Thymus (tissue), 11 donors: ENCODE data around the gene TMEM178A. TPM values are rescaled to one million over a fixed set of nuclear protein-coding genes. Genes with fewer than 3 reads are reported as not detected.

ENCODE experiments used
- DNase-seq, 9 donors: peaks; one replicate each; pipeline ENCODE4 v3.0.0-alpha.2; 2013; ENCODE audit warnings: low spot score in 9 of 9, low read depth in 6 of 9, missing footprints in 1 of 9
- H3K27ac ChIP-seq, 2 donors: one replicate each; pipeline ENCODE4 v1.5.1; 2013; ENCODE audit warnings: control low read depth in 1 of 2, low read depth in 1 of 2, low read length in 1 of 2, mild to moderate bottlenecking in 1 of 2, moderate library complexity in 1 of 2
- H3K27me3 ChIP-seq, 2 donors: one replicate each; pipeline ENCODE4 v1.5.1; 2013; ENCODE audit warnings: low read length in 1 of 2; ENCODE audit not compliant: control insufficient read depth in 2 of 2, insufficient read depth in 1 of 2
- H3K36me3 ChIP-seq, 2 donors: one replicate each; pipeline ENCODE4 v1.5.1; 2013; ENCODE audit warnings: low read length in 1 of 2, mild to moderate bottlenecking in 1 of 2, moderate library complexity in 1 of 2; ENCODE audit not compliant: control insufficient read depth in 2 of 2, insufficient read depth in 2 of 2
- H3K4me1 ChIP-seq, 2 donors: one replicate each; pipeline ENCODE4 v1.5.1; 2013; ENCODE audit warnings: low read length in 2 of 2; ENCODE audit not compliant: control insufficient read depth in 2 of 2, insufficient read depth in 2 of 2
- H3K4me3 ChIP-seq, 2 donors: one replicate each; pipeline ENCODE4 v1.5.1; 2013; ENCODE audit warnings: low read length in 2 of 2, control low read depth in 1 of 2, mild to moderate bottlenecking in 1 of 2
- H3K9me3 ChIP-seq, 2 donors: one replicate each; pipeline ENCODE4 v1.5.1; 2013; ENCODE audit warnings: low read length in 1 of 2, mild to moderate bottlenecking in 1 of 2; ENCODE audit not compliant: control insufficient read depth in 2 of 2, insufficient read depth in 1 of 2
- WGBS: extraction: QIAGEN DNeasy Blood & Tissue Kit; methylation state at CpG from one replicate; pipeline ENCODE4 v1.1.7; 2013; 5-methylcytosine and 5-hydroxymethylcytosine counted together
- polyA plus RNA-seq: library from polyadenylated mRNA; stranded (reverse); fragments of 200-250 nt; gene quantifications from one replicate; pipeline ENCODE4 v1.2.3, GENCODE V29; 2013
- total RNA-seq: library from RNA; stranded (reverse); fragments of 120-200 nt; gene quantifications from one replicate; pipeline ENCODE4 v1.2.4, GENCODE V29; 2013
- donor health status: healthy.

Gene TMEM178A
- total and polyA plus RNA-seq, 2 donors, result 0.66 to 5.5 TPM

DNA sequence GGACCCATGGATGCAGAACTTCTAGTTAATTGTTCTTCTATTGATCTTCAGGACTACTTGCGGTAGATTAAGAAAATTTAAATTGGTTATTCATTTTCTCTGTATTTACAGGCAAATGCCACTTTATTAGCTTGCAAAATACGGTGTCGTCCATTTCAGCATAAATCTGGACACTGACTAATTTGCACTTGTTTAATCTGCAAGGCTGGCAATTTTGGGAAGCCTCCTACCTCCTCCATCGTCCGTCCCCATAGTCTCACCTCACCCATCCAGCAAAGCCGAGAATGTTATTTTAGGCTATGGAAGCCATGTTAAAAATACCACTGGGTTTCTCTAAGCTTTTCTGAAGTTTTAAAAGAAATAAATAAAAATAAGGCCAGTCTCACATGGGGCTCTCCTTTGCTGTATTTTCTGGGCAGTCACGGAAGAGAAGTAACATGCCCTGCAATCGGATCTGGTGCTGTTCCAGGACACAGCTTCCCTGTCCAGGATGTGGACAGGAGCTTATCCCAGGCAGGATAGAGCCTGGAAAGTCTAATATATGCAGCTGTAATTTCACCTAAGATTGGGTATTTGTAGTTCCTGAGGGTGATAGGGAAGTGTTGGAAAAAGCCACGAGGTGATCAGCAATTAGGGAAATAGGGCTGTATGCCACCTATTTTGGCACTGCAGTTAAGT lies 17.4 kb downstream of the TMEM178A start:
- H3K27me3 ChIP-seq, result no peaks in the 10 kb centered on the region
- H3K27ac ChIP-seq, result no peak overlapping the region
- H3K9me3 ChIP-seq, result no peaks in the 10 kb centered on the region
- H3K4me3 ChIP-seq, result no peak overlapping the region
- no peaks in the 10 kb centered on the region for H3K36me3 ChIP-seq
- no peaks in the 10 kb centered on the region for H3K4me1 ChIP-seq
- 95% methylated on average over 9 of the region's 9 CpGs for WGBS
- no peak for DNase-seq

DNA sequence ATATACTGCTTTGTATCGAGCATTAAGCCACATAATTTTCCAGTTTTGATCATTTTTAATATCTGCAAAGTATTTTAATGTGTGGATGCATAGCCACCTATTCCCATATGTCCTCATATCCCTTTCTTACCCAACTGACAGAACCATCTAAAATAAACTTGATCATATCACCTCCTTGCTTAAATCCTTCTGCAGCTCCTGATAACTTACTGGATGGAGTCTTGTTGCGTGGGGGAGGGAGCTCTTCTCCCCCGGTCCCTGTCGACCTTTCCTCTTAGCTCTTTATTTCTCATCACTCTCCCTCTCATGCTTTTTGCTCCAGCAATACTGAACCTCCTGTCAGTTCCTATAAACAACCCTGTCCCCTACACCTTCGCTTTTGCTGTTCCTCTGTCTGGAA lies 18.7 kb downstream of the TMEM178A start:
- H3K36me3 ChIP-seq, result no peaks in the 10 kb centered on the region
- WGBS, result 98% methylated on average over 5 of the region's 5 CpGs
- H3K4me3 ChIP-seq, result no peak overlapping the region
- no peaks in the 10 kb centered on the region for H3K4me1 ChIP-seq
- H3K27me3 ChIP-seq, result no peaks in the 10 kb centered on the region
- no peak overlapping the region for H3K27ac ChIP-seq
- no peak for DNase-seq
- no peaks in the 10 kb centered on the region for H3K9me3 ChIP-seq

DNA sequence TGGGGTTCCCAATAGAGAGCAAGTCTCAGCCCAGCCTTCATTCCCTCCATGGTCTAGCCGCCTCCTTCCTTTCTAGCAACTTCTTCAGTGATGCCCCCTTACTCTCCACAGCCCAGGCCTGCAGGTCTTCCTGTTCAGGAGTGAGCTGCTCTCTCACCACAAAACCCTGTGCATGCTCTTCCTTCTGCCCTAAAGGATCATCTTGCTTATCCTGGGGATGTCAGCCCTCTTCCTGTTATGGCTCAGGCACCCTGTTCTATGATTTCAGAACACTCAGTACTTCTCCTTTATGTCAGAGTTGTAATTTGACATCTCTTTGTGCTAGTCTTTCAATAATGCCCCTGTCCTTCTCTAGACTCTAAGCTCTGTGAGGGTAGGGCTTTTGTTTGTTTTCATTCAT lies 19.4 kb downstream of the TMEM178A start:
- H3K4me1 ChIP-seq, result no peaks in the 10 kb centered on the region
- no peak overlapping the region for H3K27ac ChIP-seq
- no peaks in the 10 kb centered on the region for H3K36me3 ChIP-seq
- no peak overlapping the region for H3K4me3 ChIP-seq
- no peaks in the 10 kb centered on the region for H3K27me3 ChIP-seq
- DNase-seq, result no peak
- 95% methylated on average over 1 of the region's 1 CpG for WGBS
- H3K9me3 ChIP-seq, result no peaks in the 10 kb centered on the region

DNA sequence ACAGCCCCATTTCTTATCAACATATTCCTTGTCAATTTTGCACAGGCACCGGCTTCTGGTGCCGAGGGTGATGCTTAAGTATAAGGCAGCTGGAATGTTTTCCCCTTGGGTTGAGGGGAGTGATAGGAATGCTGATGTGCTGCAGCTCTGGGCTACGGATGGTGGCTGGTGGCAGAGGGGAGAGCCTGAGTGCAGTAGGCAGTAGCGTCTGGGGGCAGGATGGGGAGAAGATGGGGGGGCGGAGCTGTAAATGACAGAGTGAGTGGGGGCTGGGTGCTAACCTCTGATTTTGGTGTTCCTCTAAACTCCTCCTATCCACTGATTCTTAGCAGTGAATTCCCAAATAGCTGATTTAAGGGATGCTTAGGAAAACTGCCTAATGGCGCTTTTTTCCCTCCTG lies 20.7 kb downstream of the TMEM178A start:
- Histone ChIP-seq H3K36me3 (no peaks in the 10 kb centered on the region), H3K4me1 (no peaks in the 10 kb centered on the region), H3K27ac (no peak overlapping the region), H3K9me3 (no peaks in the 10 kb centered on the region), H3K4me3 (no peak overlapping the region), H3K27me3 (no peaks in the 10 kb centered on the region)
- WGBS, result 97% methylated on average over 6 of the region's 6 CpGs
- no peak for DNase-seq

DNA sequence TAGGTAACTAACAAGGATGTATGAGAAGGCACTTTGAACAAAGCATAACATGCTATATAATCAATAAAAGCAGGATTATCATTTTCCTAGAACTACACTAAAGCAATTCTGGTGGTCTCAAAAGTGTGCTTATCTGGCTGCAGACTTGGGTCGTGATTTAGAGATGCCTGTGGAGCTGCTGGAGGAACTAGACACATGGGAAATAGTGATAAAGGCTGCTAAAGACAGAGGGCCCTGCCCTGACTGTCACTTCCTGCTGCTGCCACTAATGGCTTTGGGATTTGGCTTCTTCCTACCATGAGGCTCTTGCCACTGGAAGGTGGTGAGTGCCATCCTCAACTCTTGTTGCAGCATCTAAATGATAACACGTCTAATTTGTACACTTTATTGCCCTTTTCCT lies 22.5 kb downstream of the TMEM178A start:
- Histone ChIP-seq H3K36me3 (no peaks in the 10 kb centered on the region), H3K9me3 (no peaks in the 10 kb centered on the region), H3K4me3 (no peak overlapping the region), H3K27me3 (no peaks in the 10 kb centered on the region), H3K4me1 (no peaks in the 10 kb centered on the region), H3K27ac (no peak overlapping the region)
- 70% methylated on average over 2 of the region's 2 CpGs for WGBS
- no peak for DNase-seq

DNA sequence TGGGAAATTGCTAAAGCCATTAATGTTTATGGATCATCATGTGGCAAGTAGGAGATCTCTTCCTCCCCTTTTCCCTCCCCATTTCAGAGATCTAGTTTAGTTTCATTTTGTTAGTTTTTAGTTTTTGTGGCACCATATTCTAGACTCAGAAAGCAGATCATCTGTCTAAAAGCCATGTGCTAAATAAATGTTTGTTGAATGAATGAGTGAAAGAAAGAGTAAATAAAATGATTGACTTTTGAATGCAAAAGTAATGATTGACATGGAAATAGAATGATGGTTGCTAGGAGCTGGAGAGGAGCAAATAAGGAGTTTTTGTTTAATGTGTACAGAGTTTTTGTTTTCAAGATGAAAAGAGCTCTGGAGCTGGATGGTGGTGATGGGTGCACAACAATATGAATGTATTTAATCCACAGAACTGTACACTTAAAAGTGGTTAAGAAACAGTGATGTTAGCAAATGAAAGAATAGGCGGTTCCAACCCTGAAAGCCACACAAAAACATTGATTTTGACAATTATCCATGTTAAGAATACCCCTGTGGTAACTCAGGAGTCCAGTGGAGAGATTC lies 23.6 kb downstream of the TMEM178A start:
- no peaks in the 10 kb centered on the region for H3K36me3 ChIP-seq
- no peak overlapping the region for H3K27ac ChIP-seq
- no peak overlapping the region for H3K4me3 ChIP-seq
- H3K4me1 ChIP-seq, result no peaks in the 10 kb centered on the region
- no peak for DNase-seq
- 98% methylated on average over 1 of the region's 1 CpG for WGBS
- no peaks in the 10 kb centered on the region for H3K9me3 ChIP-seq
- no peaks in the 10 kb centered on the region for H3K27me3 ChIP-seq

DNA sequence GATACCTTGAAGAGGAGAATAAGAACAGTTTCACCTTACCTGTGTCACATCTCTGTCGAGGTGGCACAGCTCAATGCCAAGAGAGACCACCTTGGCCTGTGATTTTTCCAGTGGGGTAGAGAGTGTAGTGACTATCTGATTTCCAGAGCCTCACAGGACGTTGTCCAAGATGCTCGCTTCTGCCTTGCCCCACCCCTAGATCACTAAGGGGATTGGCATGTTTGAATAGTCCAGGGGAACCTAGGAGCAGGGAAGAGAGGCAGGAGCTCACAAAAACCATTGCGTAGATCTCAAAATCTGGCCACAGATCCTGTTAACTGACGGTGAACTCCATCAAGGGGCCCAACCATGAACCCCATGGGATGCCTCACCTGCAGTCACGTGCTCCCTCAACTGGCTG lies 24.2 kb downstream of the TMEM178A start:
- no peaks in the 10 kb centered on the region for H3K9me3 ChIP-seq
- H3K4me3 ChIP-seq, result no peak overlapping the region
- H3K36me3 ChIP-seq, result no peaks in the 10 kb centered on the region
- no peaks in the 10 kb centered on the region for H3K27me3 ChIP-seq
- DNase-seq, result no peak
- WGBS, result 95% methylated on average over 6 of the region's 6 CpGs
- H3K27ac ChIP-seq, result no peak overlapping the region
- no peaks in the 10 kb centered on the region for H3K4me1 ChIP-seq

DNA sequence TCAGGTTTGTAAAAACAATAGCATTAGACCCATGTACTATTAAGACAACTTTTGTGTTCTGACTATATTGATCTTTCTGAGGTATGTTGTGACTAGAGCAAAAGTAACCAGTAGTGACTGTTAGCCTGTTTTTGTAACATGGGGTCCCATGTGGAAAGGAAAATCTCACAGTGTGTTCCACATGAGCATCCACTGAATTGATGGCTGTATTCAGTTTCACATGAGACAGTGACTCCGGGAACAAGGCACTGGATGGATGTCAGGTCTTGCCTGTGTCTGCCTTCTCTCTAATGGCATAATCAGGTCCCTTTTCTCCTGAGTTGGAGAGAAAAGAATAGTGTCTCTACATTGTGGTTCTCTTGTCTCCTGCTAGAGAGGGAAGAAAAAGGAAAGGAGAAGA lies 27.5 kb downstream of the TMEM178A start:
- Histone ChIP-seq H3K9me3 (no peaks in the 10 kb centered on the region), H3K4me3 (no peak overlapping the region), H3K27ac (no peak overlapping the region), H3K27me3 (no peaks in the 10 kb centered on the region), H3K36me3 (no peaks in the 10 kb centered on the region), H3K4me1 (no peaks in the 10 kb centered on the region)
- 98% methylated on average over 1 of the region's 1 CpG for WGBS
- no peak for DNase-seq

DNA sequence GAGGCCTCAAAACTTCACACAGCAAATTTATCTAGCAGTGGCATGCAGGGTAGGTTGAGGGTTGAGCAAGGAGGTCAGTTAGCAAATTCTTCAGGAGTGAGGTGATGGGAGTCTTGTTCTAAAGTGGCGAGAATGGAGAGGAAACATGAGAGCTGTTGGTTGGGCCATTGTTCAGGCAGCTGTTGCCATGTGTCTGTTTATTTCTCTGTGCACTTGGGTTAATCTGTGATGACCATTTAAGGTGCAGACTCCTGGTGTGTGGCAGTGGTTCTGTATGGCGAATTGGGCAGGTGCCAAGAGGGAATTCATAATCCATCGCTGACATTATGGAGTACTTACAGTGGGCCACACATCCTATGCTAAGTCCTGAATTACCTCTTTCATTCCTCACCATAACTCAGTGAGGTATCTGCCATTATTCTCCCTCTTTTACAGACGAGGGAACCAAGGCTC lies 30.4 kb downstream of the TMEM178A start:
- DNase-seq, result no peak
- WGBS, result 95% methylated on average over 4 of the region's 4 CpGs
- no peaks in the 10 kb centered on the region for H3K27me3 ChIP-seq
- no peaks in the 10 kb centered on the region for H3K4me1 ChIP-seq
- H3K27ac ChIP-seq, result no peak overlapping the region
- no peaks in the 10 kb centered on the region for H3K9me3 ChIP-seq
- no peak overlapping the region for H3K4me3 ChIP-seq
- no peaks in the 10 kb centered on the region for H3K36me3 ChIP-seq
